ENCODE results near the gene IL21R. TPM values are rescaled to one million over a fixed set of nuclear protein-coding genes. Genes with fewer than 3 reads are reported as not detected.

Gene IL21R
- total and polyA plus RNA-seq, 2 donors (not counting 1 experiment from before 2014, with no cell fraction given): 28.5 to 32.1 TPM

DNA sequence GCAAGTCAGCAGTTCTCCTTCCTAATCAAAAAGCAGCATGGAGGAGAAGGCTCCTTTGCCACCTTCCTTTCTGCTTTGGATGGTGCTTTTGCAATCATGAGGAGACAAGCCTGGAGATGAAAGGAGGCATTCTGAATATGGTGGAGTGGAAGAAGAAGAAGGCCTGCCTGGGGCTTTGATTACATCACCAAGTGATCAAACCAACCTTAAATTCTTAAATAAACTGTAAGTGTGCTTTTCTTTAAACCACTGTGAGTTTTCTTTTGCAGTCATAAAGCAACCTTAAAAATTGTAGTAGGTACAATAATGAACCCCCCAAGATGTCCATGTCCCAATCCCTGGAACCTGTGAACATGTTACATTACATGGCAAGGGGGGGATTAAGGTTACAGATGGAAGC is 31.7 kb upstream of the IL21R start:
- no peaks in the 10 kb centered on the region for H3K27me3 Mint-ChIP-seq
- peaks cover 45% of the 10 kb centered on the region for H3K4me1 Mint-ChIP-seq
- Histone ChIP-seq H3K4me1 (ENCODE audit: control insufficient read depth in 2 of 2, insufficient read depth in 2 of 2, low read length in 2 of 2) (peaks cover 62 to 79% of the 10 kb centered on the region in 2 donors), H3K27ac (ENCODE audit: low read length in 2 of 2) (no peak overlapping the region), H3K36me3 (replicated peaks in 1 of 2; ENCODE audit: control extremely low read depth in 1 of 2, control insufficient read depth in 1 of 2, extremely low read depth in 1 of 2, insufficient read depth in 2 of 2, low read length in 1 of 2) (no peaks in the 10 kb centered on the region), H3K9ac (ENCODE audit: low read length) (no peak overlapping the region), H2AFZ (ENCODE audit: insufficient read depth, low read depth, low read length, poor library complexity, severe bottlenecking) (no peak overlapping the region), H3K9me3 (ENCODE audit: control extremely low read depth in 1 of 3, control insufficient read depth in 2 of 3, insufficient read depth in 1 of 3, low read length in 2 of 3) (peaks cover 2 to 9% (median 8%) of the 10 kb centered on the region in 3 donors), H3K4me2 (replicated peaks; ENCODE audit: low read depth, low read length, poor library complexity, severe bottlenecking) (no peak overlapping the region), H4K20me1 (ENCODE audit: control insufficient read depth, insufficient read depth, low read length, poor library complexity, severe bottlenecking) (no peaks in the 10 kb centered on the region), H3K4me3 (ENCODE audit: control extremely low read depth in 1 of 5, extremely low read depth in 1 of 5, insufficient read depth in 1 of 5, low read depth in 2 of 5, low read length in 4 of 5) (no peak overlapping the region), H3K27me3 (replicated peaks in 1 of 4; ENCODE audit: control extremely low read depth in 1 of 4, control insufficient read depth in 3 of 4, insufficient read depth in 4 of 4, low read length in 3 of 4) (no peaks in the 10 kb centered on the region), H3K79me2 (ENCODE audit: control insufficient read depth, insufficient read depth, low read length) (peaks cover 7% of the 10 kb centered on the region)
- DNase-seq (no peak), ATAC-seq (ENCODE audit: low read depth) (no peak)
- TF ChIP-seq EZH2 (IDR thresholded peaks at IDR 0.05; ENCODE audit: borderline replicate concordance, insufficient read depth, low read depth, low read length, poor library complexity, severe bottlenecking): no peak
- TF ChIP-seq, protein P1, sequence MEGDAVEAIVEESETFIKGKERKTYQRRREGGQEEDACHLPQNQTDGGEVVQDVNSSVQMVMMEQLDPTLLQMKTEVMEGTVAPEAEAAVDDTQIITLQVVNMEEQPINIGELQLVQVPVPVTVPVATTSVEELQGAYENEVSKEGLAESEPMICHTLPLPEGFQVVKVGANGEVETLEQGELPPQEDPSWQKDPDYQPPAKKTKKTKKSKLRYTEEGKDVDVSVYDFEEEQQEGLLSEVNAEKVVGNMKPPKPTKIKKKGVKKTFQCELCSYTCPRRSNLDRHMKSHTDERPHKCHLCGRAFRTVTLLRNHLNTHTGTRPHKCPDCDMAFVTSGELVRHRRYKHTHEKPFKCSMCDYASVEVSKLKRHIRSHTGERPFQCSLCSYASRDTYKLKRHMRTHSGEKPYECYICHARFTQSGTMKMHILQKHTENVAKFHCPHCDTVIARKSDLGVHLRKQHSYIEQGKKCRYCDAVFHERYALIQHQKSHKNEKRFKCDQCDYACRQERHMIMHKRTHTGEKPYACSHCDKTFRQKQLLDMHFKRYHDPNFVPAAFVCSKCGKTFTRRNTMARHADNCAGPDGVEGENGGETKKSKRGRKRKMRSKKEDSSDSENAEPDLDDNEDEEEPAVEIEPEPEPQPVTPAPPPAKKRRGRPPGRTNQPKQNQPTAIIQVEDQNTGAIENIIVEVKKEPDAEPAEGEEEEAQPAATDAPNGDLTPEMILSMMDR (IDR thresholded peaks at IDR 0.05): no peak
- H3K9me3 Mint-ChIP-seq (ENCODE audit: insufficient read depth): peaks cover 2% of the 10 kb centered on the region
- ChIA-PET CTCF (interaction anchor here (0.8 to 6.1 kb wide), 5 partner anchors 29 to 192 kb away, joined by 3 to 121 read pairs (median 6); partner anchors contain the start of gene IL21R), POLR2A (interaction anchor here (0.6 kb wide), 1 partner anchor 9 kb away, joined by 4 read pairs; no protein-coding TSS in a partner anchor)
- no peak overlapping the region for H3K4me3 Mint-ChIP-seq
- H3K27ac Mint-ChIP-seq: peak overlapping the region; percentile 78
- intact Hi-C loops (cut with micrococcal nuclease): no loop called here

DNA sequence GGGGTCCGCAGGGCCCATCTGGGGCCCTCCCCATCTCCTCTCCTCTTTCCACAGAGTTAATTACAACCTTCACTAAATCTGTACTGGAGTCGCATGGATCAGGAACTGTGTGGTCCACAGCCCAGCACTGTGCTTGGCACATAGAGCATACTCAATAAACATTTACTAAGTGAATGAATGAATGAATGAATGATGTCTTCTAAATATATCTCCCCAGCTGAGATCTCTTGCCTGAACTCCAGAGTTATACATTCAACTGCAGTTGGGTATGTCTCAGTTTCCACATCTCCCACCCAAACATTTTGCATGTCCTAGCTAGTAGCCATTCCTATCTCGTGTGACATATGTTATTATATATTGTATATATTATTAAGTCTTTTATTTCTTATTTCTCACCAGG is 28.7 kb upstream of the IL21R start:
- H3K27ac ChIP-seq (ENCODE audit: low read length in 2 of 2): peak overlapping the region; percentile 72 to 89
- no peak for DNase-seq
- Mint-ChIP-seq H3K27ac (no peak overlapping the region), H3K9me3 (ENCODE audit: insufficient read depth) (peaks cover 2% of the 10 kb centered on the region), H3K4me1 (peaks cover 38% of the 10 kb centered on the region), H3K4me3 (no peak overlapping the region), H3K27me3 (no peaks in the 10 kb centered on the region)
- H3K79me2 ChIP-seq (ENCODE audit: control insufficient read depth, insufficient read depth, low read length): peaks cover 7% of the 10 kb centered on the region
- no peak overlapping the region for H3K4me3 ChIP-seq (ENCODE audit: control extremely low read depth in 1 of 5, extremely low read depth in 1 of 5, insufficient read depth in 1 of 5, low read depth in 2 of 5, low read length in 4 of 5)
- POLR2A ChIA-PET: interaction anchor here (0.8 kb wide), 1 partner anchor 28 kb away, joined by 3 read pairs; the partner anchor contains the start of gene IL21R
- intact Hi-C loops (cut with micrococcal nuclease): no loop called here
- no peaks in the 10 kb centered on the region for H3K36me3 ChIP-seq (replicated peaks in 1 of 2; ENCODE audit: control extremely low read depth in 1 of 2, control insufficient read depth in 1 of 2, extremely low read depth in 1 of 2, insufficient read depth in 2 of 2, low read length in 1 of 2)
- H3K27me3 ChIP-seq (replicated peaks in 1 of 4; ENCODE audit: control extremely low read depth in 1 of 4, control insufficient read depth in 3 of 4, insufficient read depth in 4 of 4, low read length in 3 of 4): no peaks in the 10 kb centered on the region
- peaks cover 68 to 82% of the 10 kb centered on the region in 2 donors for H3K4me1 ChIP-seq (ENCODE audit: control insufficient read depth in 2 of 2, insufficient read depth in 2 of 2, low read length in 2 of 2)
- no peak for ATAC-seq (ENCODE audit: low read depth)
- H3K9me3 ChIP-seq (ENCODE audit: control extremely low read depth in 1 of 3, control insufficient read depth in 2 of 3, insufficient read depth in 1 of 3, low read length in 2 of 3): peaks cover 2 to 11% (median 8%) of the 10 kb centered on the region in 3 donors
- H3K9ac ChIP-seq (ENCODE audit: low read length): no peak overlapping the region
- H4K20me1 ChIP-seq (ENCODE audit: control insufficient read depth, insufficient read depth, low read length, poor library complexity, severe bottlenecking): no peaks in the 10 kb centered on the region
- TF ChIP-seq EZH2 (IDR thresholded peaks at IDR 0.05; ENCODE audit: borderline replicate concordance, insufficient read depth, low read depth, low read length, poor library complexity, severe bottlenecking): no peak
- CTCF ChIA-PET: interaction anchor here (1.1 to 4.9 kb wide), 6 partner anchors 26 to 139 kb away, joined by 3 to 20 read pairs (median 4); partner anchors contain the start of gene IL21R
- H2AFZ ChIP-seq (ENCODE audit: insufficient read depth, low read depth, low read length, poor library complexity, severe bottlenecking): no peak overlapping the region
- peak overlapping the region; percentile 55 for H3K4me2 ChIP-seq (replicated peaks; ENCODE audit: low read depth, low read length, poor library complexity, severe bottlenecking)
- 100% methylated on average over 1 of the region's 3 CpGs for WGBS (ENCODE audit: insufficient coverage)
